Measurements from ENCODE around the gene PTOV1.
A peak's percentile ranks its signal among the peaks of the same experiment; 100 is the strongest.

- TF ChIP-seq, protein P1, sequence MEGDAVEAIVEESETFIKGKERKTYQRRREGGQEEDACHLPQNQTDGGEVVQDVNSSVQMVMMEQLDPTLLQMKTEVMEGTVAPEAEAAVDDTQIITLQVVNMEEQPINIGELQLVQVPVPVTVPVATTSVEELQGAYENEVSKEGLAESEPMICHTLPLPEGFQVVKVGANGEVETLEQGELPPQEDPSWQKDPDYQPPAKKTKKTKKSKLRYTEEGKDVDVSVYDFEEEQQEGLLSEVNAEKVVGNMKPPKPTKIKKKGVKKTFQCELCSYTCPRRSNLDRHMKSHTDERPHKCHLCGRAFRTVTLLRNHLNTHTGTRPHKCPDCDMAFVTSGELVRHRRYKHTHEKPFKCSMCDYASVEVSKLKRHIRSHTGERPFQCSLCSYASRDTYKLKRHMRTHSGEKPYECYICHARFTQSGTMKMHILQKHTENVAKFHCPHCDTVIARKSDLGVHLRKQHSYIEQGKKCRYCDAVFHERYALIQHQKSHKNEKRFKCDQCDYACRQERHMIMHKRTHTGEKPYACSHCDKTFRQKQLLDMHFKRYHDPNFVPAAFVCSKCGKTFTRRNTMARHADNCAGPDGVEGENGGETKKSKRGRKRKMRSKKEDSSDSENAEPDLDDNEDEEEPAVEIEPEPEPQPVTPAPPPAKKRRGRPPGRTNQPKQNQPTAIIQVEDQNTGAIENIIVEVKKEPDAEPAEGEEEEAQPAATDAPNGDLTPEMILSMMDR (IDR thresholded peaks at IDR 0.05 in 4 of 5, conservative IDR thresholded peaks at IDR 0.05 in 1 of 5), result peak; percentile 53 to 85 (median 80)
- no peak for TF ChIP-seq POLR2A (IDR thresholded peaks at IDR 0.05)
Measured at GRCh38 chr19:49889687-49890348, 38.9 kb downstream of the PTOV1 start.
